Neural cell (in vitro differentiated cells): ENCODE data around the gene FRK. TPM values are rescaled to one million over a fixed set of nuclear protein-coding genes. Genes with fewer than 3 reads are reported as not detected.
"Not testable (repeated sequence)": the region's sequence is repeated elsewhere in the genome, so short reads cannot be mapped to it uniquely, and the experiment has no call there.

Experiments used
- H2AFZ ChIP-seq: fragments of 200-600, 300-800 bp; sonication (generic), shearing (Covaris generic); 2 replicates; pipeline ENCODE4 v1.6.0; 2014; ENCODE audit warnings: low read depth, mild to moderate bottlenecking, antibody characterized with exemption, low read length, moderate library complexity
- H3F3A ChIP-seq: fragments of 200-600 bp; shearing (Covaris generic); 2 replicates; pipeline ENCODE4 v1.6.1; 2016; ENCODE audit warnings: mild to moderate bottlenecking, moderate library complexity, mixed read lengths, antibody characterized with exemption, low read length; ENCODE audit not compliant: insufficient read depth, poor library complexity, severe bottlenecking
- H3K27ac ChIP-seq: fragments of 200-600, 300-800 bp; sonication (generic), shearing (Covaris generic); 2 replicates; pipeline ENCODE4 v1.5.1; 2014; ENCODE audit warnings: mild to moderate bottlenecking, low read length, moderate library complexity
- H3K27me3 ChIP-seq: fragments of 300-800, 200-600 bp; sonication (generic), shearing (Covaris generic); 2 replicates; pipeline ENCODE4 v1.6.0; 2014; ENCODE audit warnings: mild to moderate bottlenecking, low read depth, low read length, moderate library complexity; ENCODE audit not compliant: insufficient read depth
- H3K36me3 ChIP-seq: fragments of 300-800, 200-600 bp; sonication (generic), shearing (Covaris generic); 2 replicates; pipeline ENCODE4 v1.5.1; 2014; ENCODE audit warnings: mild to moderate bottlenecking, antibody characterized with exemption, low read length, moderate library complexity; ENCODE audit not compliant: insufficient read depth
- H3K4me2 ChIP-seq: fragments of 300-800, 200-600 bp; sonication (generic), shearing (Covaris generic); 2 replicates; pipeline ENCODE4 v1.6.0; 2014; ENCODE audit warnings: mild to moderate bottlenecking, low read length
- H3K4me3 ChIP-seq: fragments of 300-800, 200-600 bp; sonication (generic), shearing (Covaris generic); 2 replicates; pipeline ENCODE4 v1.5.1; 2014; ENCODE audit warnings: mild to moderate bottlenecking, low read length, moderate library complexity
- H3K79me2 ChIP-seq: fragments of 200-600 bp; shearing (Covaris generic); replicated peaks from 2 replicates; pipeline ENCODE4 v1.6.0; 2014; ENCODE audit warnings: mild to moderate bottlenecking, low read length, moderate library complexity; ENCODE audit not compliant: insufficient read depth
- H3K9ac ChIP-seq: fragments of 300-800, 200-600 bp; sonication (generic), shearing (Covaris generic); 2 replicates; pipeline ENCODE4 v1.6.1; 2016; ENCODE audit warnings: mild to moderate bottlenecking, low read length, mixed read lengths
- H3K9me2 ChIP-seq: fragments of 200-600 bp; shearing (Covaris generic); 2 replicates; pipeline ENCODE4 v1.6.1; 2016; ENCODE audit warnings: mild to moderate bottlenecking, low read length, mixed read lengths; ENCODE audit not compliant: insufficient read depth
- H3K9me3 ChIP-seq: fragments of 200-600, 300-800 bp; sonication (generic), shearing (Covaris generic); 2 replicates; pipeline ENCODE4 v1.6.1; 2016; ENCODE audit warnings: mild to moderate bottlenecking, mixed run types, low read length, moderate library complexity, mixed read lengths
- H4K20me1 ChIP-seq: fragments of 200-600 bp; shearing (Covaris generic); 2 replicates; pipeline ENCODE4 v1.6.1; 2016; ENCODE audit warnings: mild to moderate bottlenecking, mixed run types; ENCODE audit not compliant: insufficient read depth
- CTCF ChIP-seq: fragments of 450-650 bp; IDR thresholded peaks from 2 replicates; pipeline ENCODE4 v1.5.1; 2014; ENCODE audit warnings: antibody characterized with exemption, mild to moderate bottlenecking, moderate library complexity; ENCODE audit not compliant: poor library complexity, severe bottlenecking
- EP300 ChIP-seq: fragments of 450-650 bp; conservative IDR thresholded peaks from 2 replicates; pipeline ENCODE4 v1.6.1; 2014; ENCODE audit warnings: antibody characterized with exemption, mild to moderate bottlenecking, moderate library complexity; ENCODE audit not compliant: poor library complexity, severe bottlenecking
- EZH2 ChIP-seq: fragments of 200-600, 300-800 bp; shearing (Covaris generic), sonication (generic); IDR thresholded peaks from 2 replicates; pipeline ENCODE4 v1.6.1; 2014; ENCODE audit warnings: antibody characterized with exemption, low read length, borderline replicate concordance, mild to moderate bottlenecking; ENCODE audit not compliant: insufficient read depth, poor library complexity, severe bottlenecking
- MXI1 ChIP-seq: fragments of 450-650 bp; conservative IDR thresholded peaks from 2 replicates; pipeline ENCODE4 v1.6.1; 2014; ENCODE audit warnings: antibody characterized with exemption, mild to moderate bottlenecking; ENCODE audit not compliant: poor library complexity, severe bottlenecking
- POLR2AphosphoS5 ChIP-seq: IDR thresholded peaks from 2 replicates; pipeline ENCODE4 v1.6.1; 2012
- RAD21 ChIP-seq: fragments of 450-650 bp; conservative IDR thresholded peaks from 2 replicates; pipeline ENCODE4 v1.6.1; 2014; ENCODE audit warnings: antibody characterized with exemption, mild to moderate bottlenecking, moderate library complexity
- REST ChIP-seq: IDR thresholded peaks from 2 replicates; pipeline ENCODE4 v1.6.1; 2012; ENCODE audit warnings: borderline replicate concordance
- SMC3 ChIP-seq: fragments of 450-650 bp; conservative IDR thresholded peaks from 2 replicates; pipeline ENCODE4 v1.6.1; 2014; ENCODE audit warnings: antibody characterized with exemption, mild to moderate bottlenecking, moderate library complexity; ENCODE audit not compliant: poor library complexity
- TAF1 ChIP-seq: IDR thresholded peaks from 2 replicates; pipeline ENCODE4 v1.6.1; 2012; ENCODE audit warnings: low read depth
- polyA plus RNA-seq: library from polyadenylated mRNA; depleted of rRNA; stranded (reverse); fragments of >200 nt; gene quantifications from 2 replicates; pipeline ENCODE4 v1.2.3, GENCODE V29; 2014

FRK gene
- polyA plus RNA-seq, 1 donor from 2014 or later: not detected

DNA sequence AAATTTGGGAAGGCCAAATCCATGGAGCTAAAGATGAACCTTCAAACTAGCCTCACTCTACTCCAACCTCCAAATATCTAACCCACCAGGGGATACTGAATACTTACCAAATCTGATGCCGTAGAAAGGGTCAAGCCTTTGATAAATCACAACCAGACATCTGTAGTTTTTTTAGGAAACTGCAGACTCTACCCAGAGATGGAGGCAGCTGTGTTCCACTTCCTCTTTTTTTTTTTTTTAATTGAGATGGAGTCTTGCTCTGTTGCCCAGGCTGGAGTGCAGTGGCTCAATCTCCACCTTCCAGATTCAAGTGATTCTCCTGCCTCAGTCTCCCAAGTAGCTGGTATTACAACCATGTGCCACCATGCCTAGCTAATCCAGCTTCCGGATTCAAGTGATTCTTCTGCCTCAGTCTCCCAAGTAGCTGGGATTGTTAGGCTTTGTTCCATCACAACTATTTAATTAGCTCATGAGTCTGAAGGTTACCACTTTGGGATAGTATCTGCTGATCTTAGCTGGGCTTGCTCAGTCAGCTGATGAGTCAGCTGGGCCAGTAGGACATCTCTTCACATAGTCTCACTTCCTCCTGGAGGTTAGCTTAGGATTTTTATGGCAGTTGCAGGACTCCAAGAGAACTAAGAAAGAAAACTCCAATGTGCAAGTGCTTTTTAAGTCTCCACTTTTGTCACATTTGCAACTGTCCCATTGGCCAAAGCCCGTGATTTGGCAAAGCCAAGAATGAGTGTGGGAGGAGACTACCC is 13.3 kb downstream of the FRK start:
- TF ChIP-seq CTCF (no peak), REST (no peak), RAD21 (no peak), TAF1 (no peak), MXI1 (no peak), EP300 (no peak), EZH2 (no peak), SMC3 (no peak), POLR2AphosphoS5 (no peak)
- no peaks in the 10 kb centered on the region for H3K27me3 ChIP-seq
- H3F3A ChIP-seq: no peaks in the 10 kb centered on the region
- H2AFZ ChIP-seq: no peak overlapping the region
- H3K79me2 ChIP-seq: no peaks in the 10 kb centered on the region
- no peak overlapping the region for H3K4me3 ChIP-seq
- H3K27ac ChIP-seq: no peak overlapping the region
- H3K36me3 ChIP-seq: no peaks in the 10 kb centered on the region
- no peaks in the 10 kb centered on the region for H3K9me3 ChIP-seq
- no peaks in the 10 kb centered on the region for H4K20me1 ChIP-seq
- H3K9me2 ChIP-seq: no peaks in the 10 kb centered on the region
- no peak overlapping the region for H3K9ac ChIP-seq
- H3K4me2 ChIP-seq: no peak overlapping the region

- H3K36me3 ChIP-seq: no peaks in the 10 kb centered on the region
- H3K9me2 ChIP-seq: no peaks in the 10 kb centered on the region
- no peak overlapping the region for H3K4me2 ChIP-seq
- H3K9ac ChIP-seq: no peak overlapping the region
- TF ChIP-seq POLR2AphosphoS5: no peak
- TF ChIP-seq REST: no peak
- no peak for TF ChIP-seq EZH2
- TF ChIP-seq TAF1: no peak
- no peak for TF ChIP-seq MXI1
- TF ChIP-seq SMC3: no peak
- no peak for TF ChIP-seq CTCF
- TF ChIP-seq EP300: no peak
- TF ChIP-seq RAD21: no peak
- H3F3A ChIP-seq: no peaks in the 10 kb centered on the region
- H3K9me3 ChIP-seq: no peaks in the 10 kb centered on the region
- no peak overlapping the region for H3K27ac ChIP-seq
- no peaks in the 10 kb centered on the region for H3K27me3 ChIP-seq
- no peaks in the 10 kb centered on the region for H3K79me2 ChIP-seq
- no peak overlapping the region for H2AFZ ChIP-seq
- H4K20me1 ChIP-seq: no peaks in the 10 kb centered on the region
- no peak overlapping the region for H3K4me3 ChIP-seq
These were observed 14.0 kb downstream of the FRK start for GRCh38 chr6:116046737-116047136.

DNA sequence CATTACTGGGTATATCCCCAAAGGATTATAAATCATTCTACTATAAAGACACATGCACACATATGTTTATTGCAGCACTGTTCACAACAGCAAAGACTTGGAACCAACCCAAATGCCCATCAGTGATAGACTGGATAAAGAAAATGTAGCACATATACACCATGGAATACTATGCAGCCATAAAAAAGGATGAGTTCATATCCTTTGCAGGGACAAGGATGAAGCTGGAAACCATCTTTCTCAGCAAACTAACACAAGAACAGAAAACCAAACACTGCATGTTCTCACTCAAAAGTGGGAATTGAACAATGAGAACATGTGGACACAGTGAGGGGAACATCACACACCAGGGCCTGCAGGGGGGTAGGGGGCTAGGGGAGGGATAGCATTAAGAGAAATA is 14.4 kb downstream of the FRK start:
- not testable (repeated sequence) for H2AFZ ChIP-seq, H3K4me3 ChIP-seq, H3K9ac ChIP-seq, H3F3A ChIP-seq, H3K36me3 ChIP-seq, H3K4me2 ChIP-seq, H3K9me2 ChIP-seq, H3K9me3 ChIP-seq, H4K20me1 ChIP-seq, H3K27ac ChIP-seq, H3K27me3 ChIP-seq, H3K79me2 ChIP-seq
